Measurements from ENCODE around the gene TCL1B.

GRCh38 chr14:95651028-95651427 is 35.2 kb upstream of the TCL1B start:
- TF ChIP-seq, protein P1, sequence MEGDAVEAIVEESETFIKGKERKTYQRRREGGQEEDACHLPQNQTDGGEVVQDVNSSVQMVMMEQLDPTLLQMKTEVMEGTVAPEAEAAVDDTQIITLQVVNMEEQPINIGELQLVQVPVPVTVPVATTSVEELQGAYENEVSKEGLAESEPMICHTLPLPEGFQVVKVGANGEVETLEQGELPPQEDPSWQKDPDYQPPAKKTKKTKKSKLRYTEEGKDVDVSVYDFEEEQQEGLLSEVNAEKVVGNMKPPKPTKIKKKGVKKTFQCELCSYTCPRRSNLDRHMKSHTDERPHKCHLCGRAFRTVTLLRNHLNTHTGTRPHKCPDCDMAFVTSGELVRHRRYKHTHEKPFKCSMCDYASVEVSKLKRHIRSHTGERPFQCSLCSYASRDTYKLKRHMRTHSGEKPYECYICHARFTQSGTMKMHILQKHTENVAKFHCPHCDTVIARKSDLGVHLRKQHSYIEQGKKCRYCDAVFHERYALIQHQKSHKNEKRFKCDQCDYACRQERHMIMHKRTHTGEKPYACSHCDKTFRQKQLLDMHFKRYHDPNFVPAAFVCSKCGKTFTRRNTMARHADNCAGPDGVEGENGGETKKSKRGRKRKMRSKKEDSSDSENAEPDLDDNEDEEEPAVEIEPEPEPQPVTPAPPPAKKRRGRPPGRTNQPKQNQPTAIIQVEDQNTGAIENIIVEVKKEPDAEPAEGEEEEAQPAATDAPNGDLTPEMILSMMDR (IDR thresholded peaks at IDR 0.05), result no peak
- no peak for TF ChIP-seq POLR2AphosphoS5 (IDR thresholded peaks at IDR 0.05; ENCODE audit: insufficient read depth in 1 of 2, low read depth in 1 of 2)
- TF ChIP-seq POLR2A (IDR thresholded peaks at IDR 0.05), result no peak

Measured in vagina (tissue), 2 donors.